ENCODE data around the gene OPCML.

Gene OPCML

GRCh38 chr11:132448334-132448995, 1083.8 kb downstream of the OPCML start:
- TF ChIP-seq ESRRG (CRISPR knock-in tag; IDR thresholded peaks at IDR 0.05), result no peak
- TF ChIP-seq ARNTL (CRISPR knock-in tag; IDR thresholded peaks at IDR 0.05; ENCODE audit: borderline replicate concordance, low read depth), result no peak
- TF ChIP-seq, protein P1, sequence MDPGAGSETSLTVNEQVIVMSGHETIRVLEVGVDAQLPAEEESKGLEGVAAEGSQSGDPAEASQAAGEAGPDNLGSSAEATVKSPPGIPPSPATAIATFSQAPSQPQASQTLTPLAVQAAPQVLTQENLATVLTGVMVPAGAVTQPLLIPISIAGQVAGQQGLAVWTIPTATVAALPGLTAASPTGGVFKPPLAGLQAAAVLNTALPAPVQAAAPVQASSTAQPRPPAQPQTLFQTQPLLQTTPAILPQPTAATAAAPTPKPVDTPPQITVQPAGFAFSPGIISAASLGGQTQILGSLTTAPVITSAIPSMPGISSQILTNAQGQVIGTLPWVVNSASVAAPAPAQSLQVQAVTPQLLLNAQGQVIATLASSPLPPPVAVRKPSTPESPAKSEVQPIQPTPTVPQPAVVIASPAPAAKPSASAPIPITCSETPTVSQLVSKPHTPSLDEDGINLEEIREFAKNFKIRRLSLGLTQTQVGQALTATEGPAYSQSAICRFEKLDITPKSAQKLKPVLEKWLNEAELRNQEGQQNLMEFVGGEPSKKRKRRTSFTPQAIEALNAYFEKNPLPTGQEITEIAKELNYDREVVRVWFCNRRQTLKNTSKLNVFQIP (CRISPR knock-in tag; IDR thresholded peaks at IDR 0.05; ENCODE audit: borderline replicate concordance, low read depth), result no peak
- TF ChIP-seq RARB (CRISPR knock-in tag; IDR thresholded peaks at IDR 0.05), result no peak
- no peak for TF ChIP-seq TOX (CRISPR knock-in tag; IDR thresholded peaks at IDR 0.05; ENCODE audit: borderline replicate concordance)
- no peak for TF ChIP-seq ZNF70 (CRISPR knock-in tag; IDR thresholded peaks at IDR 0.05)
- TF ChIP-seq ZFP30 (CRISPR knock-in tag; IDR thresholded peaks at IDR 0.05), result no peak
- no peak for ATAC-seq

GRCh38 chr11:132447761-132448160, 1084.5 kb downstream of the OPCML start:
- TF ChIP-seq ZC3H10 (CRISPR knock-in tag; IDR thresholded peaks at IDR 0.05) (no peak), OSR1 (CRISPR knock-in tag; IDR thresholded peaks at IDR 0.05) (no peak)
- TF ChIP-seq, protein P2, sequence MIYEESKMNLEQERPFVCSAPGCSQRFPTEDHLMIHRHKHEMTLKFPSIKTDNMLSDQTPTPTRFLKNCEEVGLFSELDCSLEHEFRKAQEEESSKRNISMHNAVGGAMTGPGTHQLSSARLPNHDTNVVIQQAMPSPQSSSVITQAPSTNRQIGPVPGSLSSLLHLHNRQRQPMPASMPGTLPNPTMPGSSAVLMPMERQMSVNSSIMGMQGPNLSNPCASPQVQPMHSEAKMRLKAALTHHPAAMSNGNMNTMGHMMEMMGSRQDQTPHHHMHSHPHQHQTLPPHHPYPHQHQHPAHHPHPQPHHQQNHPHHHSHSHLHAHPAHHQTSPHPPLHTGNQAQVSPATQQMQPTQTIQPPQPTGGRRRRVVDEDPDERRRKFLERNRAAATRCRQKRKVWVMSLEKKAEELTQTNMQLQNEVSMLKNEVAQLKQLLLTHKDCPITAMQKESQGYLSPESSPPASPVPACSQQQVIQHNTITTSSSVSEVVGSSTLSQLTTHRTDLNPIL (CRISPR knock-in tag; IDR thresholded peaks at IDR 0.05; ENCODE audit: low read depth), result no peak
- ATAC-seq, result no peak

GRCh38 chr11:132445859-132446291, 1086.4 kb downstream of the OPCML start:
- no peak for ATAC-seq
- TF ChIP-seq ZNF8 (CRISPR knock-in tag; IDR thresholded peaks at IDR 0.05) (no peak), TSHZ2 (CRISPR knock-in tag; IDR thresholded peaks at IDR 0.05) (no peak), ZFP3 (CRISPR knock-in tag; IDR thresholded peaks at IDR 0.05) (no peak), ISL1 (CRISPR knock-in tag; IDR thresholded peaks at IDR 0.05) (no peak), RARB (CRISPR knock-in tag; IDR thresholded peaks at IDR 0.05) (no peak), ZNF70 (CRISPR knock-in tag; IDR thresholded peaks at IDR 0.05) (no peak), PPARA (CRISPR knock-in tag; IDR thresholded peaks at IDR 0.05; ENCODE audit: borderline replicate concordance) (no peak), ZFP30 (CRISPR knock-in tag; IDR thresholded peaks at IDR 0.05) (no peak), PATZ1 (CRISPR knock-in tag; IDR thresholded peaks at IDR 0.05; ENCODE audit: borderline replicate concordance) (no peak)
- TF ChIP-seq, protein P2 (CRISPR knock-in tag; IDR thresholded peaks at IDR 0.05; ENCODE audit: low read depth), result no peak
- TF ChIP-seq, protein P3, sequence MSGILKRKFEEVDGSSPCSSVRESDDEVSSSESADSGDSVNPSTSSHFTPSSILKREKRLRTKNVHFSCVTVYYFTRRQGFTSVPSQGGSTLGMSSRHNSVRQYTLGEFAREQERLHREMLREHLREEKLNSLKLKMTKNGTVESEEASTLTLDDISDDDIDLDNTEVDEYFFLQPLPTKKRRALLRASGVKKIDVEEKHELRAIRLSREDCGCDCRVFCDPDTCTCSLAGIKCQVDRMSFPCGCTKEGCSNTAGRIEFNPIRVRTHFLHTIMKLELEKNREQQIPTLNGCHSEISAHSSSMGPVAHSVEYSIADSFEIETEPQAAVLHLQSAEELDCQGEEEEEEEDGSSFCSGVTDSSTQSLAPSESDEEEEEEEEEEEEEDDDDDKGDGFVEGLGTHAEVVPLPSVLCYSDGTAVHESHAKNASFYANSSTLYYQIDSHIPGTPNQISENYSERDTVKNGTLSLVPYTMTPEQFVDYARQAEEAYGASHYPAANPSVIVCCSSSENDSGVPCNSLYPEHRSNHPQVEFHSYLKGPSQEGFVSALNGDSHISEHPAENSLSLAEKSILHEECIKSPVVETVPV (CRISPR knock-in tag; IDR thresholded peaks at IDR 0.05), result no peak
- TF ChIP-seq, protein P1 (CRISPR knock-in tag; IDR thresholded peaks at IDR 0.05; ENCODE audit: borderline replicate concordance, low read depth), result no peak

Measured in SK-N-SH treated with all-trans-retinoic acid at 6 μM for 48 hours (cell line).